K562 (cell line): ENCODE data around the gene CIP2A. TPM values are rescaled to one million over a fixed set of nuclear protein-coding genes. Genes with fewer than 3 reads are reported as not detected.

Source experiments
- EHMT2 ChIP-seq: fragments of 450-650 bp; IDR thresholded peaks from 2 replicates; pipeline ENCODE4 v1.6.1; 2018; ENCODE audit warnings: antibody characterized with exemption
- ELF1 ChIP-seq: fragments of 200-800 bp; sonication (Bioruptor generic); IDR thresholded peaks from 2 replicates; pipeline ENCODE4 v1.6.1; 2016; ENCODE audit warnings: missing genetic modification characterization, missing compliant biosample characterization
- EWSR1 ChIP-seq: fragments of 450-650 bp; IDR thresholded peaks from 2 replicates; pipeline ENCODE4 v1.6.1; 2018; ENCODE audit warnings: borderline replicate concordance, mild to moderate bottlenecking, low read depth, moderate library complexity; ENCODE audit not compliant: partially characterized antibody
- HDAC1 ChIP-seq, 2 experiments: fragments of 450-650 bp; IDR thresholded peaks; 2 replicates each; pipeline ENCODE4 v1.6.1; 2016 to 2017; ENCODE audit warnings: inconsistent platforms in 1 of 2, mild to moderate bottlenecking in 1 of 2, moderate library complexity in 1 of 2
- HNRNPLL ChIP-seq: fragments of 200-400 bp; formaldehyde crosslinking; IDR thresholded peaks from 2 replicates; pipeline ENCODE4 v1.6.1; 2017; ENCODE audit warnings: low read length, low read depth, mild to moderate bottlenecking; ENCODE audit not compliant: poor library complexity, severe bottlenecking
- MXI1 ChIP-seq: IDR thresholded peaks from 2 replicates; pipeline ENCODE4 v1.6.1; 2011; ENCODE audit warnings: low read depth, mild to moderate bottlenecking, improper control_type of control experiment, low read length
- MYBL2 ChIP-seq, 2 experiments: fragments of 450-650 bp in 1 of 2; sonication (generic) in 1 of 2; formaldehyde crosslinking in 1 of 2; IDR thresholded peaks; 2 replicates each; pipeline versions ENCODE4 v1.6.1 to v1.8.1; 2017 to 2022; ENCODE audit warnings: borderline replicate concordance in 1 of 2, inconsistent platforms in 1 of 2, low read depth in 1 of 2, mild to moderate bottlenecking in 1 of 2, missing genetic modification reagents in 1 of 2, moderate library complexity in 1 of 2
- NCOR1 ChIP-seq: fragments of 450-650 bp; IDR thresholded peaks from 2 replicates; pipeline ENCODE4 v1.6.1; 2016; ENCODE audit warnings: mild to moderate bottlenecking, moderate library complexity
- NELFE ChIP-seq: IDR thresholded peaks from 2 replicates; pipeline ENCODE4 v1.6.1; 2011; ENCODE audit warnings: mild to moderate bottlenecking; ENCODE audit not compliant: insufficient read depth, insufficient read length
- SIN3A ChIP-seq, 2 experiments: fragments of 150-350 bp in 1 of 2; IDR thresholded peaks; 2 replicates each; pipeline ENCODE4 v1.6.1; 2011 to 2016; ENCODE audit warnings: borderline replicate concordance in 2 of 2, low read depth in 2 of 2, low read length in 2 of 2, mild to moderate bottlenecking in 2 of 2, moderate library complexity in 2 of 2; ENCODE audit not compliant: control insufficient read depth in 1 of 2
- SRF ChIP-seq, 2 experiments: fragments of 250-450, 450-650 bp in 1 of 2; sonication (Bioruptor Pico) in 1 of 2; sonication (generic) in 1 of 2; formaldehyde crosslinking; IDR thresholded peaks; 2 replicates each; pipeline versions ENCODE4 v1.5.0 to v1.5.1; 2020 to 2022; ENCODE audit warnings: mild to moderate bottlenecking in 1 of 2, missing genetic modification reagents in 1 of 2
- TBP ChIP-seq: optimal IDR thresholded peaks from 2 replicates; pipeline ENCODE3; 2011; ENCODE audit warnings: low read depth, low read length, improper control_type of control experiment
- ZKSCAN8 ChIP-seq: fragments of 200-800 bp; sonication (Bioruptor generic); IDR thresholded peaks from 2 replicates; pipeline ENCODE4 v1.6.1; 2016; ENCODE audit warnings: missing genetic modification characterization, missing compliant biosample characterization
- ZNF146 ChIP-seq: IDR thresholded peaks from one replicate; pipeline ENCODE4 v1.6.1; 2018; ENCODE audit warnings: missing compliant biosample characterization; ENCODE audit not compliant: unreplicated experiment
- ZNF239 ChIP-seq: fragments of 250-450 bp; sonication (Bioruptor Pico); IDR thresholded peaks from 2 replicates; pipeline ENCODE4 v1.4.0; 2020; ENCODE audit warnings: mild to moderate bottlenecking
- polyA plus RNA-seq, 8 experiments: library from polyadenylated mRNA; depleted of rRNA in 4 of 8; stranded (reverse) in 5 of 8; unstranded in 3 of 8; fragments of >200 nt; fragmentation: Nextera tagmentation in 2 of 8; fragmentation: Illumina TruSeq in 1 of 8; extraction: Ambion mirVana in 2 of 8; extraction: Trizol in 1 of 8; gene quantifications; 2 replicates each; pipeline versions ENCODE4 v1.2.1 to v1.2.3, GENCODE V29; 2011 to 2014; ENCODE audit warnings: inconsistent platforms in 1 of 8, missing spikeins in 1 of 8
- total RNA-seq, 7 experiments: library from RNA; depleted of rRNA in 6 of 7; stranded (reverse); fragments of >200 nt in 6 of 7; fragmentation: Illumina TruSeq in 2 of 7; extraction: Trizol in 2 of 7; gene quantifications; 2 replicates each; pipeline versions ENCODE4 v1.2.1 to v1.2.3, GENCODE V29; 2011 to 2021; ENCODE audit warnings: low replicate concordance in 1 of 7
- TF ChIP-seq, protein P1 (sequence below): sonication (generic); formaldehyde crosslinking; IDR thresholded peaks from 2 replicates; pipeline ENCODE4 v1.8.0; 2022; ENCODE audit warnings: mild to moderate bottlenecking, low read depth, missing genetic modification reagents
- TF ChIP-seq, protein P2 (sequence below): fragments of 250-450 bp; sonication (Bioruptor Pico); IDR thresholded peaks from 2 replicates; pipeline ENCODE4 v1.8.0; 2021; ENCODE audit warnings: moderate library complexity, mild to moderate bottlenecking, inconsistent platforms
- TF ChIP-seq, protein P3 (sequence below): sonication (generic); formaldehyde crosslinking; IDR thresholded peaks from 2 replicates; pipeline ENCODE4 v1.8.1; 2023; ENCODE audit warnings: missing genetic modification reagents, mild to moderate bottlenecking, borderline replicate concordance

CIP2A gene
- total and polyA plus RNA-seq, 9 of the 15 experiments (the other 6 are each of a cell fraction or from before 2014, with no cell fraction given) = 10.5 to 41.7 (median 31.5) TPM

DNA sequence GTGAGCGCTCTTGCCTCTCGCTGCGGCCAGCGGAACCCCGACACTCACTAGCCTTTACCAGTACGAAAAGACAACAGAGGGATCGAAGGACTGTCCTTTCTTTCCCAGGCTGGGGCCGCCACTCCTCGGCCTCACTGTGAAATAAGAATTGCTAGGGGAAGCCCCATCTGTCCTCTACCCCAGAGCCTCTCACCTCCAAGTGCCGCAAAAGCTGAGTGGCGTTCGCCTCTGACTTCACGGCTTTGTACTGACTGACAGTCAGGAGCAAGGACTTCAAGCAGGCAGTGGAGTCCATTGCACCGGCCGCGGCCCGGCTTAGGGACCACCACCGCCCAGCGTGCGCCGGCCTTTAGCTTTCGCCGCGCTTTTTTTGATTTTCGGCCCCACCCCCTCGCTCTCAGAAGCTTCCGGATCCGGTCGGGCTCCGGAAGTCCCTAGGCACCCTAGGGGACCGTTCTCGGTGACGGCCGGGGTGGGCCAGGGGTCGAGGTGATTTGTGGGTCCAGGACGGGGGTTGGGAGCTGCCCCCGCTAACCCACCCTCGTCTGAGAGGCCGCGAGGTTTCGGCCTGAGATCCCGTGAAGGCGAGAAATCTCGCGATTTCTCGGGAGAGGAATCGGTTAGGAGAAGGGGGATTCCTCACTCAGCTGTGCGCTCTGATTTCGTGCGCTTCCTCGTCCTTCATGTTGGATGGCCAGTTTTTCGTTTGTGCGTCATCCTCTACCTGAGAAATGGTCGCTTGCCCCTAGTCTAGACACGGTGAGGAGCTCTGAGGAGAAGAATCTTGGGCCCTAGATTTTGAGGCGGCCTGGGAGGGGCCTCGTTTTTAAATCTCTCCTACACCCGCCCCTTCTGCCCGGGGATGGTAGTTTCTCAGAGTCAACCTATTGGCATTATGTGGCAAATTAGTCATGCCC is at the start of gene CIP2A, which contains the start of gene DZIP3 (continued):
- TF ChIP-seq EWSR1 (no peak), HNRNPLL (peak; percentile 32), TBP (peak; percentile 68), SRF (CRISPR knock-in tag; IDR thresholded peaks at IDR 0.05) (peak in 1 of 2 experiments; percentile 5; a peak in 1 of 4 replicates), ZNF146 (CRISPR knock-in tag) (no peak), SIN3A (IDR thresholded peaks at IDR 0.05; ENCODE audit: borderline replicate concordance in 2 of 2, control insufficient read depth in 1 of 2, low read depth in 2 of 2, low read length in 2 of 2) (peak; percentile 71 to 74; a peak in 3 of 4 replicates), ZNF239 (CRISPR knock-in tag) (no peak), MYBL2 (IDR thresholded peaks at IDR 0.05; ENCODE audit: low read depth) (peak; percentile 74), MYBL2 (CRISPR knock-in tag; IDR thresholded peaks at IDR 0.05; ENCODE audit: borderline replicate concordance) (no peak), ZKSCAN8 (CRISPR knock-in tag) (no peak), NELFE (no peak), HDAC1 (IDR thresholded peaks at IDR 0.05) (peak; percentile 74 to 96; a peak in 3 of 4 replicates), ELF1 (tag) (peak; percentile 83), EHMT2 (no peak), MXI1 (0 out of 2 replicates have a peak, but pooled peaks have one; percentile 20), NCOR1 (peak; percentile 6; the same call in 1 of the 2 replicates)
- TF ChIP-seq, protein P1, sequence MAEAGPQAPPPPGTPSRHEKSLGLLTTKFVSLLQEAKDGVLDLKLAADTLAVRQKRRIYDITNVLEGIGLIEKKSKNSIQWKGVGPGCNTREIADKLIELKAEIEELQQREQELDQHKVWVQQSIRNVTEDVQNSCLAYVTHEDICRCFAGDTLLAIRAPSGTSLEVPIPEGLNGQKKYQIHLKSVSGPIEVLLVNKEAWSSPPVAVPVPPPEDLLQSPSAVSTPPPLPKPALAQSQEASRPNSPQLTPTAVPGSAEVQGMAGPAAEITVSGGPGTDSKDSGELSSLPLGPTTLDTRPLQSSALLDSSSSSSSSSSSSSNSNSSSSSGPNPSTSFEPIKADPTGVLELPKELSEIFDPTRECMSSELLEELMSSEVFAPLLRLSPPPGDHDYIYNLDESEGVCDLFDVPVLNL = peak; percentile 92
- TF ChIP-seq, protein P2, sequence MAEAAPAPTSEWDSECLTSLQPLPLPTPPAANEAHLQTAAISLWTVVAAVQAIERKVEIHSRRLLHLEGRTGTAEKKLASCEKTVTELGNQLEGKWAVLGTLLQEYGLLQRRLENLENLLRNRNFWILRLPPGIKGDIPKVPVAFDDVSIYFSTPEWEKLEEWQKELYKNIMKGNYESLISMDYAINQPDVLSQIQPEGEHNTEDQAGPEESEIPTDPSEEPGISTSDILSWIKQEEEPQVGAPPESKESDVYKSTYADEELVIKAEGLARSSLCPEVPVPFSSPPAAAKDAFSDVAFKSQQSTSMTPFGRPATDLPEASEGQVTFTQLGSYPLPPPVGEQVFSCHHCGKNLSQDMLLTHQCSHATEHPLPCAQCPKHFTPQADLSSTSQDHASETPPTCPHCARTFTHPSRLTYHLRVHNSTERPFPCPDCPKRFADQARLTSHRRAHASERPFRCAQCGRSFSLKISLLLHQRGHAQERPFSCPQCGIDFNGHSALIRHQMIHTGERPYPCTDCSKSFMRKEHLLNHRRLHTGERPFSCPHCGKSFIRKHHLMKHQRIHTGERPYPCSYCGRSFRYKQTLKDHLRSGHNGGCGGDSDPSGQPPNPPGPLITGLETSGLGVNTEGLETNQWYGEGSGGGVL = no peak
- TF ChIP-seq, protein P3, sequence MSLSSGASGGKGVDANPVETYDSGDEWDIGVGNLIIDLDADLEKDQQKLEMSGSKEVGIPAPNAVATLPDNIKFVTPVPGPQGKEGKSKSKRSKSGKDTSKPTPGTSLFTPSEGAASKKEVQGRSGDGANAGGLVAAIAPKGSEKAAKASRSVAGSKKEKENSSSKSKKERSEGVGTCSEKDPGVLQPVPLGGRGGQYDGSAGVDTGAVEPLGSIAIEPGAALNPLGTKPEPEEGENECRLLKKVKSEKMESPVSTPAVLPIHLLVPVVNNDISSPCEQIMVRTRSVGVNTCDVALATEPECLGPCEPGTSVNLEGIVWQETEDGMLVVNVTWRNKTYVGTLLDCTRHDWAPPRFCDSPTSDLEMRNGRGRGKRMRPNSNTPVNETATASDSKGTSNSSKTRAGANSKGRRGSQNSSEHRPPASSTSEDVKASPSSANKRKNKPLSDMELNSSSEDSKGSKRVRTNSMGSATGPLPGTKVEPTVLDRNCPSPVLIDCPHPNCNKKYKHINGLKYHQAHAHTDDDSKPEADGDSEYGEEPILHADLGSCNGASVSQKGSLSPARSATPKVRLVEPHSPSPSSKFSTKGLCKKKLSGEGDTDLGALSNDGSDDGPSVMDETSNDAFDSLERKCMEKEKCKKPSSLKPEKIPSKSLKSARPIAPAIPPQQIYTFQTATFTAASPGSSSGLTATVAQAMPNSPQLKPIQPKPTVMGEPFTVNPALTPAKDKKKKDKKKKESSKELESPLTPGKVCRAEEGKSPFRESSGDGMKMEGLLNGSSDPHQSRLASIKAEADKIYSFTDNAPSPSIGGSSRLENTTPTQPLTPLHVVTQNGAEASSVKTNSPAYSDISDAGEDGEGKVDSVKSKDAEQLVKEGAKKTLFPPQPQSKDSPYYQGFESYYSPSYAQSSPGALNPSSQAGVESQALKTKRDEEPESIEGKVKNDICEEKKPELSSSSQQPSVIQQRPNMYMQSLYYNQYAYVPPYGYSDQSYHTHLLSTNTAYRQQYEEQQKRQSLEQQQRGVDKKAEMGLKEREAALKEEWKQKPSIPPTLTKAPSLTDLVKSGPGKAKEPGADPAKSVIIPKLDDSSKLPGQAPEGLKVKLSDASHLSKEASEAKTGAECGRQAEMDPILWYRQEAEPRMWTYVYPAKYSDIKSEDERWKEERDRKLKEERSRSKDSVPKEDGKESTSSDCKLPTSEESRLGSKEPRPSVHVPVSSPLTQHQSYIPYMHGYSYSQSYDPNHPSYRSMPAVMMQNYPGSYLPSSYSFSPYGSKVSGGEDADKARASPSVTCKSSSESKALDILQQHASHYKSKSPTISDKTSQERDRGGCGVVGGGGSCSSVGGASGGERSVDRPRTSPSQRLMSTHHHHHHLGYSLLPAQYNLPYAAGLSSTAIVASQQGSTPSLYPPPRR = no peak
